Measurements from ENCODE around the gene APLNR.

APLNR gene

DNA sequence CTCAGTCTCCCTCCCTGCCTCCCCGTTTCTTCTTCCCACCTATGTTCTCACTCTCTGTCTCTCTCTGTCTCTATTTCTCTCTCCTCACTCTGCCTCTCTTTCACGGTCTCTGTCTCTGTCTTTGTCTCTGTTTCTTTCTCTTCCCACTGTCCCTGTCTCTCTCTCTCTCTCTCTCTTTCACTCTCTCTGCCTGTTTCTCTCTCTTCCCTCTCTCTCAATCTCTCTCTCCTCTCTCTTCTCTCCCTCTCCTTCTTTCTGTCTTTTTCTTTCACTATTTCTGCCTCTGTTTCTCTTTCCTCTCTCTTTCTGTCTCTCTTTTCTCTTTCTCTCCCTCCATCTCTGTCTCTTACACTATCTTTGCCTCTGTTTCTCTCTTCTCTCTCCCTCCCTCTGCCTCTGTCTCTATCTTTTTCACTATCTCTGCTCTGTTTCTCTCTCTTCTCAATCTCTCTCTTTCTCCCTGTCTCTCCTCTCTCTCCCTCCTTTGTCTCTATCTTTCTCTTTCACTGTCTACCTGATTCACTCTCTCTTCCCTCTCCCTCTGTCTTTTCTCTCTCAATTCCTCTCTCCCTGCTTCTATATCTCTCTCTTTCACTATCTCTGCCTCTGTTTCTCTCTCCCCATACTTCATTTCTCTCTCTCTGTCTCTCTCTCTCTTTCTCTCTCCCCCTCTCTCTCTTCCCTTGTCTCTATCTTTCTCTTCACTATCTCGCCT is 5.4 kb downstream of the APLNR start:
- TF ChIP-seq, protein P1, sequence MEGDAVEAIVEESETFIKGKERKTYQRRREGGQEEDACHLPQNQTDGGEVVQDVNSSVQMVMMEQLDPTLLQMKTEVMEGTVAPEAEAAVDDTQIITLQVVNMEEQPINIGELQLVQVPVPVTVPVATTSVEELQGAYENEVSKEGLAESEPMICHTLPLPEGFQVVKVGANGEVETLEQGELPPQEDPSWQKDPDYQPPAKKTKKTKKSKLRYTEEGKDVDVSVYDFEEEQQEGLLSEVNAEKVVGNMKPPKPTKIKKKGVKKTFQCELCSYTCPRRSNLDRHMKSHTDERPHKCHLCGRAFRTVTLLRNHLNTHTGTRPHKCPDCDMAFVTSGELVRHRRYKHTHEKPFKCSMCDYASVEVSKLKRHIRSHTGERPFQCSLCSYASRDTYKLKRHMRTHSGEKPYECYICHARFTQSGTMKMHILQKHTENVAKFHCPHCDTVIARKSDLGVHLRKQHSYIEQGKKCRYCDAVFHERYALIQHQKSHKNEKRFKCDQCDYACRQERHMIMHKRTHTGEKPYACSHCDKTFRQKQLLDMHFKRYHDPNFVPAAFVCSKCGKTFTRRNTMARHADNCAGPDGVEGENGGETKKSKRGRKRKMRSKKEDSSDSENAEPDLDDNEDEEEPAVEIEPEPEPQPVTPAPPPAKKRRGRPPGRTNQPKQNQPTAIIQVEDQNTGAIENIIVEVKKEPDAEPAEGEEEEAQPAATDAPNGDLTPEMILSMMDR (IDR thresholded peaks at IDR 0.05; ENCODE audit: low read depth, low read length) = no peak
- no peak for DNase-seq (ENCODE audit: extremely low read depth, low read depth)

- TF ChIP-seq, protein P1 (IDR thresholded peaks at IDR 0.05; ENCODE audit: low read depth, low read length) = no peak
- DNase-seq (ENCODE audit: extremely low read depth, low read depth) = no peak
Measured at GRCh38 chr11:57230791-57231538, 6.1 kb downstream of the APLNR start.

- TF ChIP-seq, protein P1 (IDR thresholded peaks at IDR 0.05; ENCODE audit: low read depth, low read length) = no peak
- DNase-seq (ENCODE audit: extremely low read depth, low read depth) = no peak
Measured at GRCh38 chr11:57230316-57230715, 6.7 kb downstream of the APLNR start.

- TF ChIP-seq, protein P1 (IDR thresholded peaks at IDR 0.05; ENCODE audit: low read depth, low read length) = no peak
- DNase-seq (ENCODE audit: extremely low read depth, low read depth) = no peak
Measured at GRCh38 chr11:57228600-57228999, 8.4 kb downstream of the APLNR start.

GRCh38 chr11:57224537-57224936 is 12.5 kb downstream of the APLNR start:
- TF ChIP-seq, protein P1 (IDR thresholded peaks at IDR 0.05; ENCODE audit: low read depth, low read length) = no peak
- no peak for DNase-seq (ENCODE audit: extremely low read depth, low read depth)

- TF ChIP-seq, protein P1 (IDR thresholded peaks at IDR 0.05; ENCODE audit: low read depth, low read length) = no peak
- no peak for DNase-seq (ENCODE audit: extremely low read depth, low read depth)
Measured at GRCh38 chr11:57224128-57224527, 12.9 kb downstream of the APLNR start.

DNA sequence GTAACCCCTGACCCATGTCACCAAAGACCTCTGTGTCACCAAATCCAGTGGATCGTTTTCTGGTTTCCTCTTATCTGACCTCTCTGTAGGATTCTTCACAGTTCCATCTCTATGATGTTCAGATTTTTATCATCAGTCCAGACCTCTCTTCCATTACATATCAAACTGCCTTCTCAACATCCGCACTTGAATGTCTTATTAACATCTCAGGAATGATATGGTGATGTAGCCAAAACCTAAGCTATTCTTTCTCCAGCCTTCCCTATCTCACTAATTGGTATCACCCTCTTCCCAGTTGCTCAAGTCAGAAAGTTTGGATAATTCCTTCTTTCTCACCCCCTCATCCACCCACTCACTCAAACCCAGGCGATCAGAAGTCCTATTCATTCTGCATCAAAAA is 13.4 kb downstream of the APLNR start:
- DNase-seq (ENCODE audit: extremely low read depth, low read depth) = no peak
- TF ChIP-seq, protein P1 (IDR thresholded peaks at IDR 0.05; ENCODE audit: low read depth, low read length) = no peak
